ENCODE results near the gene HYAL2. TPM values are rescaled to one million over a fixed set of nuclear protein-coding genes. Genes with fewer than 3 reads are reported as not detected.

HYAL2 gene
- total RNA-seq, 1 experiment from 2014 or later, result 30.1 TPM

GRCh38 chr3:50334339-50335075 lies 12.0 kb upstream of the HYAL2 start:
- Mint-ChIP-seq H3K36me3 (ENCODE audit: insufficient read depth, unreplicated experiment) (peaks cover 71% of the 10 kb centered on the region), H3K4me3 (ENCODE audit: unreplicated experiment) (peak overlapping the region; percentile 22), H3K9me3 (ENCODE audit: unreplicated experiment) (no peaks in the 10 kb centered on the region), H3K4me1 (ENCODE audit: low read depth, unreplicated experiment) (peaks cover 11% of the 10 kb centered on the region), H3K27ac (ENCODE audit: unreplicated experiment) (no peak overlapping the region), H3K27me3 (ENCODE audit: insufficient read depth, unreplicated experiment) (no peaks in the 10 kb centered on the region)
- H3K9me3 ChIP-seq, result no peaks in the 10 kb centered on the region
- intact Hi-C loops (cut with micrococcal nuclease; ENCODE audit: unreplicated experiment), result no loop called here
- H3K36me3 ChIP-seq (ENCODE audit: control insufficient read depth, insufficient read depth, low read length), result peaks cover 6% of the 10 kb centered on the region
- H3K27me3 ChIP-seq (replicated peaks; ENCODE audit: control insufficient read depth, insufficient read depth, low read length), result no peaks in the 10 kb centered on the region
- no peak overlapping the region for H3K4me3 ChIP-seq (ENCODE audit: low read depth, low read length)
- TF ChIP-seq CTCF (IDR thresholded peaks at IDR 0.05; ENCODE audit: insufficient read depth in 1 of 2, low read depth in 1 of 2, low read length in 1 of 2, severe bottlenecking in 1 of 2, unreplicated experiment in 1 of 2), result no peak
- no peak for DNase-seq
- BruUV-seq (replicated peaks), result no TSS peak
- POLR2A ChIA-PET, result no interaction called here
- H3K4me1 ChIP-seq, result peaks cover 16% of the 10 kb centered on the region
- CTCF ChIA-PET, result no interaction called here

DNA sequence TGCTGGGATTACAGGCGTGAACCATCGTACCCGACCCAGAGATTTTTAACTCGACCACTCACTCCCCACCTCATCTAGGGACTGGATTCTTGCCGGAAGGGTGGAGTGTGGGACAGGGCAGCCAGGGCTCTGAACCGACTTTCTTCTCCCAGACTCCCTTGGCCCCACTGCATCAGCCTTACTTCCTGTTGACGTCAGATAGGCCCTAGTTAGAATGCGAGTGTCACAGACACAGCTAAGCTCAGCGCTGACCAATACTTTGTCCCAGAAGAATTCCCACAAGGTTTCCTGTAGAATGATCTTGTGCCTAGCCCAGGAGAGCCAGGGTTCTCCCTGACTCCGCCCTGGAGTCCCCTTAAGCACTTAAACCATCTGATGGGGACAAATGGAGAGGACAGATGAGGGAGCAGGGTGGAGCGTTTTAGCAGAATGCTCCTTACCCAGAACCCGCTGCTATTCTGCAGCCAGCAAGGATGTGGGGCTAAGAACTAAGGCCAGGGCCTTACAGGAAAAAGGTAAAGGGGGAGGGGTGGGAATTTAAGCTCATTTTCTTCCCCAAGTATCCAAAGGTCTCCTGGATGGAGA lies 11.3 kb upstream of the HYAL2 start:
- H3K27ac Mint-ChIP-seq (ENCODE audit: unreplicated experiment), result no peak overlapping the region
- peaks cover 68% of the 10 kb centered on the region for H3K36me3 Mint-ChIP-seq (ENCODE audit: insufficient read depth, unreplicated experiment)
- H3K36me3 ChIP-seq (ENCODE audit: control insufficient read depth, insufficient read depth, low read length), result peaks cover 6% of the 10 kb centered on the region
- no TSS peak for BruUV-seq (replicated peaks)
- H3K27me3 ChIP-seq (replicated peaks; ENCODE audit: control insufficient read depth, insufficient read depth, low read length), result no peaks in the 10 kb centered on the region
- no peak overlapping the region for H3K4me3 ChIP-seq (ENCODE audit: low read depth, low read length)
- H3K4me1 Mint-ChIP-seq (ENCODE audit: low read depth, unreplicated experiment), result peaks cover 6% of the 10 kb centered on the region
- no peaks in the 10 kb centered on the region for H3K9me3 Mint-ChIP-seq (ENCODE audit: unreplicated experiment)
- peak overlapping the region; percentile 22 for H3K4me3 Mint-ChIP-seq (ENCODE audit: unreplicated experiment)
- peaks cover 16% of the 10 kb centered on the region for H3K4me1 ChIP-seq
- no peak for TF ChIP-seq CTCF (IDR thresholded peaks at IDR 0.05; ENCODE audit: insufficient read depth in 1 of 2, low read depth in 1 of 2, low read length in 1 of 2, severe bottlenecking in 1 of 2, unreplicated experiment in 1 of 2)
- POLR2A ChIA-PET, result no interaction called here
- DNase-seq, result no peak
- intact Hi-C loops (cut with micrococcal nuclease; ENCODE audit: unreplicated experiment), result no loop called here
- no peaks in the 10 kb centered on the region for H3K27me3 Mint-ChIP-seq (ENCODE audit: insufficient read depth, unreplicated experiment)
- H3K9me3 ChIP-seq, result no peaks in the 10 kb centered on the region
- CTCF ChIA-PET, result interaction anchor here (0.6 kb wide), 1 partner anchor 69 kb away, joined by 7 read pairs; no protein-coding TSS in a partner anchor

DNA sequence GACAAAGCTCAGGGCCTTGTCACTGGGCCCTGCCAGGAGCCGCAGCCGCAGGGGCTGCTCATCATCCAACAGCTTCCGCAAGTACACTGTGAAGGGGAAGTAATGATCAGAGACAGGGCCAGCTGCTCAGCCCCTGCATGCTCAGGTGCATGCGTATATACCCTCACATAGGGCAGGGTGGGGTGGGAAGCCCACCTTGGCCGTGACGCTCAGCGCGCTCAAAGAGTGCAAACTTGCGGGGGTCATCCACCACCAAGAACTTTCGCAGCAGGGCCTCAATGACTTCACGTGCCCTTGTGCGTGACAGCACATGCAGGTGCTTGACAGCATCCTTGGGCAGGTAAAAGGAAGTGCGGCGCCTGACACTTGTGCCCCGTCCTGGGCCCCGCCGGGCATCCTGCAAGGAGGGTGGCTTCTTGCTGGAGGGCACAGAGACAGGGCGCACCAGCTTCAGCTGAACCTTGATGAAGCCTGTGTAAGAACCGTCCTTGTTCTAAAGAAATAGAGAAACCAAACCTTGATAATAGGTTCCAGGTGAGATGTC lies 8.9 kb upstream of the HYAL2 start:
- Histone ChIP-seq H3K36me3 (ENCODE audit: control insufficient read depth, insufficient read depth, low read length) (peaks cover 6% of the 10 kb centered on the region), H3K4me3 (ENCODE audit: low read depth, low read length) (no peak overlapping the region), H3K4me1 (peaks cover 7% of the 10 kb centered on the region), H3K27me3 (replicated peaks; ENCODE audit: control insufficient read depth, insufficient read depth, low read length) (no peaks in the 10 kb centered on the region), H3K9me3 (no peaks in the 10 kb centered on the region)
- BruUV-seq (replicated peaks), result no TSS peak
- H3K9me3 Mint-ChIP-seq (ENCODE audit: unreplicated experiment), result no peaks in the 10 kb centered on the region
- ChIA-PET POLR2A (no interaction called here), CTCF (interaction anchor here (1.3 kb wide), 1 partner anchor 10 kb away, joined by 3 read pairs; no protein-coding TSS in a partner anchor)
- peaks cover 77% of the 10 kb centered on the region for H3K36me3 Mint-ChIP-seq (ENCODE audit: insufficient read depth, unreplicated experiment)
- no peaks in the 10 kb centered on the region for H3K27me3 Mint-ChIP-seq (ENCODE audit: insufficient read depth, unreplicated experiment)
- DNase-seq, result no peak
- H3K27ac Mint-ChIP-seq (ENCODE audit: unreplicated experiment), result no peak overlapping the region
- intact Hi-C loops (cut with micrococcal nuclease; ENCODE audit: unreplicated experiment), result no loop called here
- no peaks in the 10 kb centered on the region for H3K4me1 Mint-ChIP-seq (ENCODE audit: low read depth, unreplicated experiment)
- TF ChIP-seq CTCF (IDR thresholded peaks at IDR 0.05; ENCODE audit: insufficient read depth in 1 of 2, low read depth in 1 of 2, low read length in 1 of 2, severe bottlenecking in 1 of 2, unreplicated experiment in 1 of 2), result no peak
- no peak overlapping the region for H3K4me3 Mint-ChIP-seq (ENCODE audit: unreplicated experiment)

All from Caco-2 (cell line).